IMR-90 (cell line): ENCODE data around the gene GALNT17. TPM values are rescaled to one million over a fixed set of nuclear protein-coding genes. Genes with fewer than 3 reads are reported as not detected.

ENCODE experiments used
- ATAC-seq: fragments of 200-7000 bp; cut with Tn5 transposase; 2 replicates; pipeline ENCODE4 v1.9.1; 2020; ENCODE audit warnings: low read depth, mild to moderate bottlenecking, moderate library complexity
- BruUV-seq: library from RNA; stranded (reverse); fragments of 400-500 nt; replicated peaks from 2 replicates; lab custom pipeline; 2021; lab: Mats Ljungman, UMichigan
- CTCF ChIA-PET: fragments of 300-600 bp; formaldehyde crosslinking; extraction: SDS; loops from one replicate; lab custom pipeline; 2021; ENCODE audit warnings: antibody characterized with exemption; lab: Yijun Ruan, JAX
- POLR2A ChIA-PET: fragments of 300-600 bp; sonication (Branson Sonifier 250); formaldehyde crosslinking; loops from one replicate; lab custom pipeline; 2022; ENCODE audit warnings: antibody characterized with exemption; ENCODE audit not compliant: unreplicated experiment; lab: Charles Lee
- DNase-seq: peaks from one replicate; pipeline ENCODE4 v3.0.0; 2013
- H2AFZ ChIP-seq: replicated peaks from 2 replicates; pipeline ENCODE3; 2013; ENCODE audit warnings: low read length, mild to moderate bottlenecking; ENCODE audit not compliant: poor library complexity
- H2AK5ac ChIP-seq: 2 replicates; pipeline ENCODE4 v1.6.1; 2013; ENCODE audit warnings: low read depth, low read length, inconsistent platforms
- H2AK9ac ChIP-seq: replicated peaks from 2 replicates; pipeline ENCODE3; 2013; ENCODE audit warnings: mild to moderate bottlenecking, low read depth, low read length, moderate library complexity; ENCODE audit not compliant: poor library complexity
- H2BK120ac ChIP-seq: 2 replicates; pipeline ENCODE4 v1.6.1; 2013; ENCODE audit warnings: low read depth, low read length, inconsistent platforms
- H2BK15ac ChIP-seq: 3 replicates; pipeline ENCODE4 v1.6.1; 2013; ENCODE audit warnings: low read depth, low read length, inconsistent platforms
- H2BK20ac ChIP-seq: 2 replicates; pipeline ENCODE4 v1.6.1; 2013; ENCODE audit warnings: low read depth, mild to moderate bottlenecking, inconsistent platforms, low read length, moderate library complexity
- H2BK5ac ChIP-seq: 2 replicates; pipeline ENCODE4 v1.6.1; 2013; ENCODE audit warnings: mild to moderate bottlenecking, low read depth, low read length, inconsistent platforms; ENCODE audit not compliant: poor library complexity, severe bottlenecking
- H3K14ac ChIP-seq: replicated peaks from 2 replicates; pipeline ENCODE4 v1.6.1; 2013; ENCODE audit warnings: low read depth, low read length, inconsistent platforms
- H3K18ac ChIP-seq: 2 replicates; pipeline ENCODE4 v1.6.1; 2013; ENCODE audit warnings: low read depth, low read length, control low read depth
- H3K23ac ChIP-seq: 2 replicates; pipeline ENCODE4 v1.6.1; 2013; ENCODE audit warnings: low read depth, low read length, inconsistent platforms
- H3K27ac ChIP-seq: 2 replicates; pipeline ENCODE4 v1.5.1; 2013; ENCODE audit warnings: mild to moderate bottlenecking, control low read depth, low read length; ENCODE audit not compliant: insufficient read depth
- H3K27me3 ChIP-seq: 2 replicates; pipeline ENCODE4 v1.6.1; 2013; ENCODE audit warnings: low read length; ENCODE audit not compliant: control insufficient read depth, insufficient read depth
- H3K36me3 ChIP-seq: 2 replicates; pipeline ENCODE4 v1.6.1; 2013; ENCODE audit warnings: low read length, mixed read lengths; ENCODE audit not compliant: control insufficient read depth, insufficient read depth
- H3K4ac ChIP-seq: 2 replicates; pipeline ENCODE4 v1.6.1; 2013; ENCODE audit warnings: low read depth, low read length, inconsistent platforms
- H3K4me1 ChIP-seq: 2 replicates; pipeline ENCODE4 v1.6.1; 2013; ENCODE audit warnings: low read length, mixed read lengths; ENCODE audit not compliant: control insufficient read depth, insufficient read depth
- H3K4me2 ChIP-seq: 2 replicates; pipeline ENCODE4 v1.6.1; 2013; ENCODE audit warnings: low read depth, mild to moderate bottlenecking, control low read depth, low read length, moderate library complexity
- H3K4me3 ChIP-seq: 2 replicates; pipeline ENCODE4 v1.5.1; 2013; ENCODE audit warnings: low read depth, mild to moderate bottlenecking, control low read depth, low read length, moderate library complexity; ENCODE audit not compliant: insufficient read depth
- H3K56ac ChIP-seq: 2 replicates; pipeline ENCODE4 v1.6.1; 2013; ENCODE audit warnings: low read length, inconsistent platforms; ENCODE audit not compliant: insufficient read depth; ENCODE audit errors: extremely low read depth
- H3K79me1 ChIP-seq, 2 experiments: 2 replicates each; pipeline ENCODE4 v1.6.1; 2013; ENCODE audit warnings: low read length in 2 of 2, inconsistent platforms in 1 of 2, low read depth in 1 of 2
- H3K9ac ChIP-seq: 2 replicates; pipeline ENCODE4 v1.6.1; 2013; ENCODE audit warnings: low read depth, low read length, control low read depth
- H3K9me1 ChIP-seq: 2 replicates; pipeline ENCODE4 v1.6.1; 2013; ENCODE audit warnings: low read length, inconsistent platforms; ENCODE audit not compliant: insufficient read depth
- H3K9me3 ChIP-seq: 2 replicates; pipeline ENCODE4 v1.6.1; 2013; ENCODE audit warnings: low read length; ENCODE audit not compliant: control insufficient read depth, insufficient read depth
- H4K20me1 ChIP-seq: 2 replicates; pipeline ENCODE4 v1.6.1; 2013; ENCODE audit warnings: low read length, inconsistent platforms; ENCODE audit not compliant: insufficient read depth
- H4K5ac ChIP-seq: 2 replicates; pipeline ENCODE4 v1.6.1; 2013; ENCODE audit warnings: mild to moderate bottlenecking, low read depth, low read length, control low read depth
- H4K8ac ChIP-seq, 2 experiments: 2 replicates each; pipeline ENCODE4 v1.6.1; 2013; ENCODE audit warnings: low read depth in 2 of 2, low read length in 2 of 2, control low read depth in 1 of 2, inconsistent platforms in 1 of 2
- H4K91ac ChIP-seq: 2 replicates; pipeline ENCODE4 v1.6.1; 2013; ENCODE audit warnings: low read depth, low read length, inconsistent platforms; ENCODE audit not compliant: insufficient read depth
- FOS ChIP-seq: fragments of 150-350 bp; IDR thresholded peaks from 2 replicates; pipeline ENCODE4 v1.6.1; 2016; ENCODE audit warnings: low read depth, low read length
- RAD21 ChIP-seq: IDR thresholded peaks from 2 replicates; pipeline ENCODE4 v1.6.1; 2012; ENCODE audit warnings: low read length, improper control_type of control experiment
- WGBS, 2 experiments: methylation state at CpG; one replicate each; pipeline versions ENCODE4 v1.1.5 to v1.1.7; 2013; ENCODE audit warnings: missing lambda C conversion rate in 2 of 2; ENCODE audit not compliant: insufficient read length in 1 of 2; ENCODE audit errors: extremely low coverage in 2 of 2; 5-methylcytosine and 5-hydroxymethylcytosine counted together
- dilution Hi-C: fragments of 300-500 bp; cut with HindIII; formaldehyde crosslinking; loops from one replicate; pipeline ENCODE4 v1.14.3; 2018; ENCODE audit warnings: low sequenced_read_pairs; ENCODE audit not compliant: unreplicated experiment
- in situ Hi-C: fragments of 300-500 bp; cut with MboI; formaldehyde crosslinking; loops from 3 replicates; pipeline ENCODE4 v1.14.3; 2019; ENCODE audit warnings: low sequenced_read_pairs, inconsistent platforms, mixed read lengths
- intact Hi-C: fragments of 100-400 bp; cut with micrococcal nuclease; formaldehyde crosslinking; loops from 2 replicates; pipeline ENCODE4 v1.10.0; 2022
- polyA plus RNA-seq, 3 experiments: library from polyadenylated mRNA; depleted of rRNA; stranded (reverse); fragments of >200 nt; gene quantifications; 2 replicates each; pipeline ENCODE4 v1.2.3, GENCODE V29; 2012; ENCODE audit warnings: low replicate concordance in 1 of 3
- total RNA-seq: library from RNA; depleted of rRNA; stranded (reverse); fragments of >200 nt; gene quantifications from 2 replicates; pipeline ENCODE4 v1.2.3, GENCODE V29; 2012
- TF ChIP-seq, protein P1 (sequence below): fragments of 150-350 bp; IDR thresholded peaks from 2 replicates; pipeline ENCODE4 v1.6.1; 2016; ENCODE audit warnings: low read depth, mild to moderate bottlenecking, low read length, moderate library complexity, borderline replicate concordance

The GALNT17 gene
- total and polyA plus RNA-seq, 2 of the 4 experiments (the other 2 are of a cell fraction), result not detected

DNA sequence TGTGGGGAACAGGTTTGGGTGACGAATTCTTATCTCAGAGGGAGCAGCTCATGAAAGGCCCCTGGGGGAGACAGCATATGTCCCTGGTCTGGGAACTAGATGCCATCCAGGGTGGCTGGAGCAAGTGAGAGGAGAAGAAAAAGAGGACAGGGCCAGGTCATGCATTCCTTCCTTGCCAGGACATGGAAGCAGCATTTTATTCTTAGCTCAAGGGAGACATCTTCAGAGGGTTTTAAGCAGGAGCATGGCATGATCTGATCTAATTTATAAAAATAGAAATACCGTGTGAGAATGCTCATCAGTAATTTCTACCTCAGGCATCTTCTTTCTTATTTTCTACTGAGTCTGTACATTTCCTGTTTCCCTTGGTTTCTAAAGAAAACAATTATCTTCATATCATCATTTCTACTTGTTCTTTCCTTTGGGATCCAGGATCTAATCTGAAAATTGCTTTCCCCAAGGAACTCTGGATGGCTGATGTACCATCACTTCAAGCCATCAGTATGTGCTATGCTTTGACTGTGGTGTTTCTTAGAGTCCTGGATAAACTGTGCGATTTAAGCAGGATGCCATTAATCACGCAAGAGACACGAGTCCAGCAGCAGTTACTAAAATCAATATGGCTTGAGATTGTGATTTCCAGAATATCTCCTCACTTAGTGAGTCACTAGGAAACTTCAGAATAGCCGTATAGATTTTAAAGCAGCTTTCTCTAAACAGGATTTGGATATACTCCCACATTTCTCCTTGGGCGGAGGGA is 386.2 kb downstream of the GALNT17 start:
- Histone ChIP-seq H2AK5ac (no peak overlapping the region), H3K9me3 (peaks cover 20% of the 10 kb centered on the region), H2BK20ac (no peak overlapping the region), H2BK120ac (no peak overlapping the region), H4K91ac (no peak overlapping the region), H3K9me1 (no peaks in the 10 kb centered on the region), H2AK9ac (no peak overlapping the region), H2BK5ac (no peak overlapping the region), H3K14ac (no peak overlapping the region), H3K27me3 (no peaks in the 10 kb centered on the region), H3K79me1 (no peaks in the 10 kb centered on the region), H4K5ac (no peak overlapping the region), H3K18ac (no peak overlapping the region), H3K27ac (no peak overlapping the region), H3K9ac (no peak overlapping the region), H3K4ac (no peak overlapping the region), H3K23ac (no peak overlapping the region), H4K20me1 (no peaks in the 10 kb centered on the region), H4K8ac (no peak overlapping the region), H2BK15ac (no peak overlapping the region), H3K4me3 (no peak overlapping the region), H3K56ac (no peak overlapping the region), H3K4me1 (no peaks in the 10 kb centered on the region), H2AFZ (no peak overlapping the region), H3K4me2 (no peak overlapping the region), H3K36me3 (no peaks in the 10 kb centered on the region)
- DNase-seq (no peak), ATAC-seq (no peak)
- no TSS peak for BruUV-seq
- no CpG with 5 or more reads among the region's 7 CpGs for WGBS, 2 experiments
- dilution Hi-C loops, result no loop called here
- in situ Hi-C loops, result no loop called here
- ChIA-PET CTCF (no interaction called here), POLR2A (no interaction called here)
- no peak for TF ChIP-seq RAD21
- TF ChIP-seq, protein P1, sequence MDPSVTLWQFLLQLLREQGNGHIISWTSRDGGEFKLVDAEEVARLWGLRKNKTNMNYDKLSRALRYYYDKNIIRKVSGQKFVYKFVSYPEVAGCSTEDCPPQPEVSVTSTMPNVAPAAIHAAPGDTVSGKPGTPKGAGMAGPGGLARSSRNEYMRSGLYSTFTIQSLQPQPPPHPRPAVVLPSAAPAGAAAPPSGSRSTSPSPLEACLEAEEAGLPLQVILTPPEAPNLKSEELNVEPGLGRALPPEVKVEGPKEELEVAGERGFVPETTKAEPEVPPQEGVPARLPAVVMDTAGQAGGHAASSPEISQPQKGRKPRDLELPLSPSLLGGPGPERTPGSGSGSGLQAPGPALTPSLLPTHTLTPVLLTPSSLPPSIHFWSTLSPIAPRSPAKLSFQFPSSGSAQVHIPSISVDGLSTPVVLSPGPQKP, result no peak
- no peak for TF ChIP-seq FOS
- intact Hi-C loops, result no loop called here
